Liver (tissue), 9 donors: Measurements from ENCODE around the gene USP53. TPM values are rescaled to one million over a fixed set of nuclear protein-coding genes. Genes with fewer than 3 reads are reported as not detected.

Experiments
- DNase-seq: peaks from one replicate; pipeline ENCODE4 v3.0.0-alpha.2; 2017; ENCODE audit warnings: low spot score
- H3K27ac ChIP-seq, 2 donors: one replicate each; pipeline ENCODE4 v1.7.0; 2013; ENCODE audit warnings: inconsistent platforms in 2 of 2, low read length in 2 of 2, control low read depth in 1 of 2, low read depth in 1 of 2, mild to moderate bottlenecking in 1 of 2
- H3K27me3 ChIP-seq, 4 donors: one replicate each; pipeline versions ENCODE4 v1.6.1 to v1.7.0; 2013; ENCODE audit warnings: low read length in 3 of 4, inconsistent platforms in 1 of 4, mild to moderate bottlenecking in 1 of 4, moderate library complexity in 1 of 4; ENCODE audit not compliant: control insufficient read depth in 4 of 4, insufficient read depth in 4 of 4
- H3K36me3 ChIP-seq, 4 donors: one replicate each; pipeline versions ENCODE4 v1.6.1 to v1.7.0; 2013; ENCODE audit warnings: low read length in 3 of 4, mild to moderate bottlenecking in 3 of 4, low read depth in 1 of 4, moderate library complexity in 1 of 4; ENCODE audit not compliant: control insufficient read depth in 4 of 4, insufficient read depth in 3 of 4
- H3K4me1 ChIP-seq, 4 donors: one replicate each; pipeline versions ENCODE4 v1.6.1 to v1.7.0; 2013; ENCODE audit warnings: low read length in 3 of 4, mild to moderate bottlenecking in 3 of 4, moderate library complexity in 1 of 4; ENCODE audit not compliant: control insufficient read depth in 4 of 4, insufficient read depth in 4 of 4
- H3K4me3 ChIP-seq, 3 donors: one replicate each; pipeline versions ENCODE4 v1.6.1 to v1.7.0; 2013; ENCODE audit warnings: low read length in 3 of 3, control low read depth in 1 of 3, low read depth in 1 of 3, mild to moderate bottlenecking in 1 of 3
- H3K9ac ChIP-seq, 2 donors: one replicate each; pipeline ENCODE4 v1.7.0; 2013; ENCODE audit warnings: low read length in 2 of 2, mild to moderate bottlenecking in 2 of 2, moderate library complexity in 2 of 2, control low read depth in 1 of 2, low read depth in 1 of 2
- H3K9me3 ChIP-seq, 4 donors: one replicate each; pipeline versions ENCODE4 v1.6.1 to v1.7.0; 2013; ENCODE audit warnings: low read length in 3 of 4; ENCODE audit not compliant: control insufficient read depth in 4 of 4
- CTCF ChIP-seq: fragments of 150-350 bp; IDR thresholded peaks from 2 replicates; pipeline ENCODE4 v1.5.1; 2017; ENCODE audit warnings: improper control_type of control experiment, low read depth, low read length; ENCODE audit not compliant: missing input control
- EGR1 ChIP-seq, 2 donors: IDR thresholded peaks; 2 replicates each; pipeline ENCODE4 v1.6.1; 2016 to 2018; ENCODE audit warnings: antibody characterized with exemption in 2 of 2, low read depth in 2 of 2
- FOXA1 ChIP-seq: IDR thresholded peaks from 2 replicates; pipeline ENCODE4 v1.6.1; 2016; ENCODE audit warnings: antibody characterized with exemption
- FOXA2 ChIP-seq: IDR thresholded peaks from 2 replicates; pipeline ENCODE4 v1.6.1; 2016; ENCODE audit warnings: antibody characterized with exemption
- GABPA ChIP-seq, 2 donors: IDR thresholded peaks in 1 of 2; conservative IDR thresholded peaks in 1 of 2; 2 replicates each; pipeline ENCODE4 v1.6.1; 2016; ENCODE audit warnings: antibody characterized with exemption in 2 of 2, mild to moderate bottlenecking in 1 of 2, moderate library complexity in 1 of 2
- HNF4A ChIP-seq, 2 donors: conservative IDR thresholded peaks; 2 replicates each; pipeline ENCODE4 v1.6.1; 2016; ENCODE audit warnings: antibody characterized with exemption in 2 of 2, mild to moderate bottlenecking in 2 of 2
- HNF4G ChIP-seq: IDR thresholded peaks from 2 replicates; pipeline ENCODE4 v1.6.1; 2016; ENCODE audit warnings: antibody characterized with exemption
- JUND ChIP-seq, 2 donors: IDR thresholded peaks; 2 replicates each; pipeline ENCODE4 v1.6.1; 2016; ENCODE audit warnings: antibody characterized with exemption in 2 of 2
- NR2F2 ChIP-seq: IDR thresholded peaks from 2 replicates; pipeline ENCODE4 v1.6.1; 2016; ENCODE audit warnings: antibody characterized with exemption
- RAD21 ChIP-seq, 2 donors: IDR thresholded peaks; 2 replicates each; pipeline ENCODE4 v1.6.1; 2016; ENCODE audit warnings: antibody characterized with exemption in 2 of 2, mild to moderate bottlenecking in 2 of 2
- REST ChIP-seq: IDR thresholded peaks from 2 replicates; pipeline ENCODE4 v1.6.1; 2016; ENCODE audit warnings: antibody characterized with exemption, mild to moderate bottlenecking
- RXRA ChIP-seq, 2 donors: IDR thresholded peaks; 2 replicates each; pipeline ENCODE4 v1.6.1; 2017 to 2018; ENCODE audit warnings: antibody characterized with exemption in 2 of 2, mild to moderate bottlenecking in 1 of 2
- SP1 ChIP-seq: IDR thresholded peaks from 2 replicates; pipeline ENCODE4 v1.6.1; 2018; ENCODE audit warnings: antibody characterized with exemption, mild to moderate bottlenecking
- TAF1 ChIP-seq: conservative IDR thresholded peaks from 2 replicates; pipeline ENCODE4 v1.6.1; 2016; ENCODE audit warnings: antibody characterized with exemption, mild to moderate bottlenecking
- YY1 ChIP-seq: IDR thresholded peaks from 2 replicates; pipeline ENCODE4 v1.6.1; 2016; ENCODE audit warnings: antibody characterized with exemption, mild to moderate bottlenecking
- ZBTB33 ChIP-seq: IDR thresholded peaks from 2 replicates; pipeline ENCODE4 v1.6.1; 2016; ENCODE audit warnings: antibody characterized with exemption
- WGBS: extraction: QIAGEN DNeasy Blood & Tissue Kit; methylation state at CpG from one replicate; pipeline ENCODE4 v1.1.7; 2013; 5-methylcytosine and 5-hydroxymethylcytosine counted together
- polyA plus RNA-seq, 2 donors: library from polyadenylated mRNA; stranded (reverse) in 1 of 2; unstranded in 1 of 2; fragments of 200-250 nt in 1 of 2; fragments of >200 nt in 1 of 2; fragmentation: Nextera tagmentation in 1 of 2; extraction: Ambion mirVana in 1 of 2; gene quantifications; one replicate each; pipeline versions ENCODE4 v1.2.1 to v1.2.3, GENCODE V29; 2013 to 2015
- total RNA-seq, 2 donors: library from RNA; depleted of rRNA; stranded (reverse); fragments of >200 nt; gene quantifications; one replicate each; pipeline ENCODE4 v1.2.3, GENCODE V29; 2014
- TF ChIP-seq, protein P1 (sequence below): IDR thresholded peaks from 2 replicates; pipeline ENCODE4 v1.6.1; 2016; ENCODE audit warnings: antibody characterized with exemption
- TF ChIP-seq, protein P2 (sequence below): IDR thresholded peaks from 2 replicates; pipeline ENCODE4 v1.6.1; 2016; ENCODE audit warnings: antibody characterized with exemption
- donor health status: healthy.
- donor health status: healthy.
- donor health status: healthy.
- donor health status: healthy.
- donor health status: healthy.

USP53 gene
- total and polyA plus RNA-seq, 4 donors, result 4.7 to 20.7 (median 5.9) TPM

- H3K27ac ChIP-seq, result peak overlapping the region; percentile 92 to 99
- H3K4me1 ChIP-seq, result peaks cover 5 to 23% (median 13%) of the 10 kb centered on the region in 4 donors
- TF ChIP-seq CTCF (no peak), NR2F2 (no peak), SP1 (peak; percentile 10), YY1 (peak; percentile 38), REST (peak; percentile 18), EGR1 (IDR thresholded peaks at IDR 0.05; ENCODE audit: low read depth in 2 of 2) (no peak), RXRA (IDR thresholded peaks at IDR 0.05) (no peak), HNF4A (conservative IDR thresholded peaks at IDR 0.05) (peak; percentile 60 to 83), FOXA2 (no peak), ZBTB33 (no peak), JUND (IDR thresholded peaks at IDR 0.05) (no peak), GABPA (IDR thresholded peaks at IDR 0.05 in 1 of 2, conservative IDR thresholded peaks at IDR 0.05 in 1 of 2) (peak in 1 of 2 donors; percentile 31), RAD21 (IDR thresholded peaks at IDR 0.05) (no peak), HNF4G (no peak), FOXA1 (no peak), TAF1 (no peak)
- TF ChIP-seq, protein P1, sequence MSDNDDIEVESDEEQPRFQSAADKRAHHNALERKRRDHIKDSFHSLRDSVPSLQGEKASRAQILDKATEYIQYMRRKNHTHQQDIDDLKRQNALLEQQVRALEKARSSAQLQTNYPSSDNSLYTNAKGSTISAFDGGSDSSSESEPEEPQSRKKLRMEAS, result no peak
- TF ChIP-seq, protein P2, sequence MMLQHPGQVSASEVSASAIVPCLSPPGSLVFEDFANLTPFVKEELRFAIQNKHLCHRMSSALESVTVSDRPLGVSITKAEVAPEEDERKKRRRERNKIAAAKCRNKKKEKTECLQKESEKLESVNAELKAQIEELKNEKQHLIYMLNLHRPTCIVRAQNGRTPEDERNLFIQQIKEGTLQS, result no peak
- DNase-seq, result no peak
- no peaks in the 10 kb centered on the region for H3K9me3 ChIP-seq
- H3K4me3 ChIP-seq, result peak overlapping the region; percentile 77 to 95 (median 94)
- under 1% methylated on average over 2 of the region's 2 CpGs for WGBS
- H3K36me3 ChIP-seq, result peaks cover 3 to 9% (median 7%) of the 10 kb centered on the region in 4 donors
- H3K27me3 ChIP-seq, result no peaks in the 10 kb centered on the region
- peak overlapping the region; percentile 48 to 96 for H3K9ac ChIP-seq
These were observed 86.8 kb downstream of the USP53 start for GRCh38 chr4:119299260-119299671.
